Measurements from ENCODE around the gene DACH1. TPM values are rescaled to one million over a fixed set of nuclear protein-coding genes. Genes with fewer than 3 reads are reported as not detected.

DACH1 gene
- polyA plus RNA-seq, 3 donors = 0.03 to 0.69 (median 0.26) TPM

GRCh38 chr13:71870100-71870499, 3.1 kb upstream of the DACH1 start:
- H3K4me1 ChIP-seq (ENCODE audit: control insufficient read depth in 1 of 2, insufficient read depth in 2 of 2, low read length in 2 of 2) = peaks cover 0 to 5% of the 10 kb centered on the region in 2 donors
- H3K27ac Mint-ChIP-seq = no peak overlapping the region
- H3K9me3 Mint-ChIP-seq = peaks cover 0 to 2% (median 0%) of the 10 kb centered on the region in 7 donors
- no peak for TF ChIP-seq CTCF (IDR thresholded peaks at IDR 0.05)
- H3K9ac ChIP-seq (ENCODE audit: insufficient read depth, low read length, poor library complexity, severe bottlenecking) = no peak overlapping the region
- H3K9me3 ChIP-seq (replicated peaks in 1 of 2; ENCODE audit: control insufficient read depth in 1 of 2, insufficient read depth in 1 of 2, low read length in 2 of 2) = no peaks in the 10 kb centered on the region
- H3K79me2 ChIP-seq (ENCODE audit: insufficient read depth, low read length) = peaks cover 10% of the 10 kb centered on the region
- H3K4me1 Mint-ChIP-seq = peaks cover 19% of the 10 kb centered on the region
- H4K20me1 ChIP-seq (ENCODE audit: insufficient read depth, low read length) = no peaks in the 10 kb centered on the region
- intact Hi-C loops (cut with micrococcal nuclease) = no loop called here
- peaks cover 6 to 23% of the 10 kb centered on the region in 2 donors for H3K27me3 ChIP-seq (ENCODE audit: control insufficient read depth in 2 of 2, insufficient read depth in 2 of 2, low read length in 2 of 2)
- 17% methylated on average over 1 of the region's 8 CpGs for WGBS (ENCODE audit: insufficient coverage)
- H3K4me3 Mint-ChIP-seq = no peak overlapping the region
- no peak overlapping the region for H2AFZ ChIP-seq (ENCODE audit: insufficient read depth, low read depth, low read length, poor library complexity, severe bottlenecking)
- DNase-seq = no peak
- peaks cover 10 to 23% (median 19%) of the 10 kb centered on the region in 3 donors for H3K27me3 Mint-ChIP-seq (ENCODE audit: low read depth in 3 of 3)
- H3K36me3 ChIP-seq (replicated peaks in 1 of 2; ENCODE audit: control insufficient read depth in 1 of 2, insufficient read depth in 2 of 2, low read length in 2 of 2) = no peaks in the 10 kb centered on the region
- H3K4me3 ChIP-seq (replicated peaks in 1 of 3; ENCODE audit: low read depth in 2 of 3, low read length in 3 of 3) = no peak overlapping the region
- H3K36me3 Mint-ChIP-seq = peaks cover 0 to 2% of the 10 kb centered on the region in 2 donors
- H3K4me2 ChIP-seq (replicated peaks; ENCODE audit: extremely low read depth, low read length, poor library complexity, severe bottlenecking) = no peak overlapping the region
- no peak overlapping the region for H3K27ac ChIP-seq (ENCODE audit: low read depth in 1 of 2, low read length in 2 of 2)

GRCh38 chr13:71869274-71869673, 2.3 kb upstream of the DACH1 start:
- DNase-seq = no peak
- Mint-ChIP-seq H3K4me3 (peak overlapping the region in 1 of 2 donors; percentile 51), H3K4me1 (peaks cover 22% of the 10 kb centered on the region), H3K36me3 (peaks cover 0 to 2% of the 10 kb centered on the region in 2 donors), H3K27ac (no peak overlapping the region), H3K27me3 (ENCODE audit: low read depth in 3 of 3) (peaks cover 10 to 23% (median 21%) of the 10 kb centered on the region in 3 donors), H3K9me3 (peaks cover 0 to 2% (median 0%) of the 10 kb centered on the region in 7 donors)
- Histone ChIP-seq H3K36me3 (replicated peaks in 1 of 2; ENCODE audit: control insufficient read depth in 1 of 2, insufficient read depth in 2 of 2, low read length in 2 of 2) (no peaks in the 10 kb centered on the region), H3K9ac (ENCODE audit: insufficient read depth, low read length, poor library complexity, severe bottlenecking) (no peak overlapping the region), H3K9me3 (replicated peaks in 1 of 2; ENCODE audit: control insufficient read depth in 1 of 2, insufficient read depth in 1 of 2, low read length in 2 of 2) (no peaks in the 10 kb centered on the region), H3K27ac (ENCODE audit: low read depth in 1 of 2, low read length in 2 of 2) (no peak overlapping the region), H3K79me2 (ENCODE audit: insufficient read depth, low read length) (peaks cover 18% of the 10 kb centered on the region), H4K20me1 (ENCODE audit: insufficient read depth, low read length) (no peaks in the 10 kb centered on the region), H3K27me3 (ENCODE audit: control insufficient read depth in 2 of 2, insufficient read depth in 2 of 2, low read length in 2 of 2) (peaks cover 6 to 23% of the 10 kb centered on the region in 2 donors), H3K4me3 (replicated peaks in 1 of 3; ENCODE audit: low read depth in 2 of 3, low read length in 3 of 3) (no peak overlapping the region), H2AFZ (ENCODE audit: insufficient read depth, low read depth, low read length, poor library complexity, severe bottlenecking) (no peak overlapping the region), H3K4me2 (replicated peaks; ENCODE audit: extremely low read depth, low read length, poor library complexity, severe bottlenecking) (no peak overlapping the region), H3K4me1 (ENCODE audit: control insufficient read depth in 1 of 2, insufficient read depth in 2 of 2, low read length in 2 of 2) (peaks cover 0 to 5% of the 10 kb centered on the region in 2 donors)
- TF ChIP-seq CTCF (IDR thresholded peaks at IDR 0.05) = no peak
- 100% methylated on average over 4 of the region's 5 CpGs for WGBS (ENCODE audit: insufficient coverage)
- intact Hi-C loops (cut with micrococcal nuclease) = loop anchor here in 1 of 2 donors (10.0 kb wide), 1 partner anchor 574 kb away; no protein-coding TSS in a partner anchor

All from CD14-positive monocyte (primary cell).